Esophagus squamous epithelium (tissue), 5 donors: ENCODE results near the gene PTPN5. TPM values are rescaled to one million over a fixed set of nuclear protein-coding genes. Genes with fewer than 3 reads are reported as not detected.
A peak's percentile ranks its signal among the peaks of the same experiment; 100 is the strongest.

Experiments used
- DNase-seq: peaks from one replicate; lab custom pipeline; 2025; lab: John Stamatoyannopoulos, UW
- H3K27ac ChIP-seq, 4 donors: fragments of 200-600 bp; sonication (generic); one replicate each; pipeline ENCODE4 v1.5.1; 2016 to 2019; ENCODE audit warnings: mild to moderate bottlenecking in 1 of 4
- H3K27me3 ChIP-seq, 4 donors: fragments of 200-600 bp; sonication (generic); 1 replicate in 3 of 4; 2 replicates in 1 of 4; pipeline versions ENCODE4 v1.5.1 to v1.6.0; 2017 to 2021; ENCODE audit warnings: antibody characterized with exemption in 1 of 4
- H3K36me3 ChIP-seq, 3 donors: fragments of 200-600 bp; sonication (generic); one replicate each; pipeline ENCODE4 v1.5.1; 2016 to 2019
- H3K4me1 ChIP-seq, 3 donors: fragments of 200-600 bp; sonication (generic); one replicate each; pipeline ENCODE4 v1.5.1; 2017 to 2019
- H3K4me3 ChIP-seq, 4 donors: fragments of 200-600 bp; sonication (generic); 1 replicate in 3 of 4; 2 replicates in 1 of 4; pipeline ENCODE4 v1.5.1; 2016 to 2019; ENCODE audit warnings: mild to moderate bottlenecking in 2 of 4, moderate library complexity in 1 of 4
- H3K9me3 ChIP-seq, 3 donors: fragments of 200-600 bp; sonication (generic); one replicate each; pipeline ENCODE4 v1.5.1; 2016 to 2019
- POLR2A ChIP-seq, 4 donors: fragments of 450-650 bp; IDR thresholded peaks; one replicate each; pipeline ENCODE4 v1.6.1; 2017; ENCODE audit warnings: antibody characterized with exemption in 4 of 4, mild to moderate bottlenecking in 4 of 4, moderate library complexity in 3 of 4
- WGBS, 2 donors: methylation state at CpG; one replicate each; pipeline ENCODE4 v1.1.5; 2018; 5-methylcytosine and 5-hydroxymethylcytosine counted together
- intact Hi-C: fragments of 100-400 bp; cut with DNase I; formaldehyde crosslinking; loops from one replicate; pipeline ENCODE4 v1.15.0; 2022
- total RNA-seq, 4 donors: library from RNA; depleted of rRNA; stranded (reverse); fragments of >200 nt; gene quantifications; one replicate each; pipeline ENCODE4 v1.1.0, GENCODE V29; 2016
- TF ChIP-seq, protein P1 (sequence below), 6 experiments: fragments of 450-650 bp in 4 of 6; fragments of 200-600 bp in 2 of 6; sonication (generic) in 2 of 6; IDR thresholded peaks; one replicate each; pipeline ENCODE4 v1.5.1; 2016 to 2019; ENCODE audit warnings: antibody characterized with exemption in 6 of 6, mild to moderate bottlenecking in 4 of 6, moderate library complexity in 4 of 6
- donor health status: DM: yes; HTN: yes; CAD: no.

PTPN5 gene
- total RNA-seq, 4 donors from 2014 or later: 0.18 to 0.95 (median 0.58) TPM

GRCh38 chr11:18778468-18778867, 13.1 kb downstream of the PTPN5 start:
- TF ChIP-seq, protein P1, sequence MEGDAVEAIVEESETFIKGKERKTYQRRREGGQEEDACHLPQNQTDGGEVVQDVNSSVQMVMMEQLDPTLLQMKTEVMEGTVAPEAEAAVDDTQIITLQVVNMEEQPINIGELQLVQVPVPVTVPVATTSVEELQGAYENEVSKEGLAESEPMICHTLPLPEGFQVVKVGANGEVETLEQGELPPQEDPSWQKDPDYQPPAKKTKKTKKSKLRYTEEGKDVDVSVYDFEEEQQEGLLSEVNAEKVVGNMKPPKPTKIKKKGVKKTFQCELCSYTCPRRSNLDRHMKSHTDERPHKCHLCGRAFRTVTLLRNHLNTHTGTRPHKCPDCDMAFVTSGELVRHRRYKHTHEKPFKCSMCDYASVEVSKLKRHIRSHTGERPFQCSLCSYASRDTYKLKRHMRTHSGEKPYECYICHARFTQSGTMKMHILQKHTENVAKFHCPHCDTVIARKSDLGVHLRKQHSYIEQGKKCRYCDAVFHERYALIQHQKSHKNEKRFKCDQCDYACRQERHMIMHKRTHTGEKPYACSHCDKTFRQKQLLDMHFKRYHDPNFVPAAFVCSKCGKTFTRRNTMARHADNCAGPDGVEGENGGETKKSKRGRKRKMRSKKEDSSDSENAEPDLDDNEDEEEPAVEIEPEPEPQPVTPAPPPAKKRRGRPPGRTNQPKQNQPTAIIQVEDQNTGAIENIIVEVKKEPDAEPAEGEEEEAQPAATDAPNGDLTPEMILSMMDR (IDR thresholded peaks at IDR 0.05): no peak
- no peak for TF ChIP-seq POLR2A (IDR thresholded peaks at IDR 0.05)
- Histone ChIP-seq H3K27ac (no peak overlapping the region), H3K4me3 (no peak overlapping the region), H3K4me1 (peaks cover 0 to 8% (median 0%) of the 10 kb centered on the region in 3 donors), H3K36me3 (no peaks in the 10 kb centered on the region), H3K9me3 (no peaks in the 10 kb centered on the region), H3K27me3 (peaks cover 0 to 4% (median 0%) of the 10 kb centered on the region in 4 donors)
- intact Hi-C loops: no loop called here
- WGBS, 2 donors: 80 to 84% methylated on average over 4 of the region's 4 CpGs
- DNase-seq: no peak

- intact Hi-C loops: no loop called here
- no peak overlapping the region for H3K27ac ChIP-seq
- H3K9me3 ChIP-seq: no peaks in the 10 kb centered on the region
- WGBS, 2 donors: 65 to 72% methylated on average over 6 of the region's 6 CpGs
- no peak for TF ChIP-seq POLR2A (IDR thresholded peaks at IDR 0.05)
- TF ChIP-seq, protein P1 (IDR thresholded peaks at IDR 0.05): no peak
- peaks cover 0 to 8% (median 0%) of the 10 kb centered on the region in 3 donors for H3K4me1 ChIP-seq
- no peak for DNase-seq
- peaks cover 0 to 16% (median 0%) of the 10 kb centered on the region in 4 donors for H3K27me3 ChIP-seq
- no peak overlapping the region for H3K4me3 ChIP-seq
- H3K36me3 ChIP-seq: no peaks in the 10 kb centered on the region
These were observed 15.3 kb downstream of the PTPN5 start for GRCh38 chr11:18776324-18776723.

- 55 to 69% methylated on average over 12 to 14 of the region's 16 CpGs for WGBS, 2 donors
- DNase-seq: no peak
- Histone ChIP-seq H3K27me3 (peaks cover 0 to 22% (median 0%) of the 10 kb centered on the region in 4 donors), H3K36me3 (no peaks in the 10 kb centered on the region), H3K27ac (no peak overlapping the region), H3K4me3 (no peak overlapping the region), H3K9me3 (no peaks in the 10 kb centered on the region), H3K4me1 (peaks cover 0 to 7% (median 0%) of the 10 kb centered on the region in 3 donors)
- TF ChIP-seq, protein P1 (IDR thresholded peaks at IDR 0.05): peak in 5 of 6 experiments; percentile 50 to 75 (median 55)
- TF ChIP-seq POLR2A (IDR thresholded peaks at IDR 0.05): no peak
- intact Hi-C loops: no loop called here
These were observed 15.9 kb downstream of the PTPN5 start for GRCh38 chr11:18775492-18776292.

GRCh38 chr11:18774801-18775200, 16.8 kb downstream of the PTPN5 start:
- Histone ChIP-seq H3K36me3 (no peaks in the 10 kb centered on the region), H3K27me3 (peaks cover 0 to 22% (median 0%) of the 10 kb centered on the region in 4 donors), H3K9me3 (no peaks in the 10 kb centered on the region), H3K27ac (no peak overlapping the region), H3K4me3 (no peak overlapping the region), H3K4me1 (no peaks in the 10 kb centered on the region)
- intact Hi-C loops: no loop called here
- no peak for DNase-seq
- TF ChIP-seq POLR2A (IDR thresholded peaks at IDR 0.05): no peak
- TF ChIP-seq, protein P1 (IDR thresholded peaks at IDR 0.05): no peak
- WGBS, 2 donors: 60 to 73% methylated on average over 5 to 7 of the region's 7 CpGs

GRCh38 chr11:18773681-18774080, 17.9 kb downstream of the PTPN5 start:
- no peak for TF ChIP-seq POLR2A (IDR thresholded peaks at IDR 0.05)
- TF ChIP-seq, protein P1 (IDR thresholded peaks at IDR 0.05): no peak
- H3K9me3 ChIP-seq: no peaks in the 10 kb centered on the region
- H3K4me3 ChIP-seq: no peak overlapping the region
- DNase-seq: no peak
- peaks cover 0 to 22% (median 0%) of the 10 kb centered on the region in 4 donors for H3K27me3 ChIP-seq
- WGBS, 2 donors: 59 to 75% methylated on average over 3 of the region's 3 CpGs
- no peaks in the 10 kb centered on the region for H3K4me1 ChIP-seq
- intact Hi-C loops: no loop called here
- no peak overlapping the region for H3K27ac ChIP-seq
- no peaks in the 10 kb centered on the region for H3K36me3 ChIP-seq
